Astrocyte (in vitro differentiated cells and primary cell): ENCODE measurements around the gene PELI3. TPM values are rescaled to one million over a fixed set of nuclear protein-coding genes. Genes with fewer than 3 reads are reported as not detected.

Source experiments
- DNase-seq: peaks from one replicate; pipeline ENCODE4 v3.0.0-alpha.2; 2010; ENCODE audit warnings: low read depth
- FAIRE-seq: peaks from 2 replicates; lab custom pipeline; 2011; peaks lifted over from hg19 to GRCh38; lab: Jason Lieb, UNC
- H2AFZ ChIP-seq: 2 replicates; pipeline ENCODE4 v1.6.0; 2012; ENCODE audit warnings: low read depth, low read length, inconsistent platforms
- H3K27ac ChIP-seq: 2 replicates; pipeline ENCODE4 v1.5.1; 2011; ENCODE audit warnings: low read depth, low read length, inconsistent platforms
- H3K27me3 ChIP-seq: 2 replicates; pipeline ENCODE4 v1.6.0; 2011; ENCODE audit warnings: low read length, inconsistent platforms; ENCODE audit not compliant: insufficient read depth
- H3K36me3 ChIP-seq: 2 replicates; pipeline ENCODE4 v1.5.1; 2011; ENCODE audit warnings: low read length, inconsistent platforms; ENCODE audit not compliant: insufficient read depth
- H3K4me1 ChIP-seq: 2 replicates; pipeline ENCODE4 v1.5.1; 2011; ENCODE audit warnings: low read length, inconsistent platforms; ENCODE audit not compliant: insufficient read depth
- H3K4me2 ChIP-seq: 2 replicates; pipeline ENCODE4 v1.6.0; 2012; ENCODE audit warnings: low read length, inconsistent platforms
- H3K4me3 ChIP-seq: 2 replicates; pipeline ENCODE4 v1.5.1; 2011; ENCODE audit warnings: low read depth, mild to moderate bottlenecking, low read length, inconsistent platforms; ENCODE audit not compliant: insufficient read depth
- H3K79me2 ChIP-seq: 2 replicates; pipeline ENCODE4 v1.6.0; 2012; ENCODE audit warnings: mild to moderate bottlenecking, low read length, inconsistent platforms; ENCODE audit not compliant: insufficient read depth
- H3K9ac ChIP-seq: 2 replicates; pipeline ENCODE4 v1.6.0; 2012; ENCODE audit warnings: mild to moderate bottlenecking, low read length, inconsistent platforms
- H3K9me3 ChIP-seq: 2 replicates; pipeline ENCODE4 v1.5.1; 2012; ENCODE audit warnings: low read depth, mild to moderate bottlenecking, low read length, inconsistent platforms; ENCODE audit not compliant: insufficient read depth
- H4K20me1 ChIP-seq: 2 replicates; pipeline ENCODE4 v1.6.0; 2012; ENCODE audit warnings: low read length, inconsistent platforms; ENCODE audit not compliant: insufficient read depth
- H3K27ac Mint-ChIP-seq: one replicate; pipeline ENCODE4 v1.8.0; 2021; ENCODE audit warnings: mild to moderate bottlenecking, mixed read lengths; ENCODE audit not compliant: unreplicated experiment
- H3K27me3 Mint-ChIP-seq: one replicate; pipeline ENCODE4 v1.8.0; 2021; ENCODE audit warnings: low read depth, mixed read lengths; ENCODE audit not compliant: unreplicated experiment
- H3K36me3 Mint-ChIP-seq: one replicate; pipeline ENCODE4 v1.8.0; 2021; ENCODE audit warnings: low read depth, mixed read lengths; ENCODE audit not compliant: unreplicated experiment
- H3K4me1 Mint-ChIP-seq: one replicate; pipeline ENCODE4 v1.8.0; 2021; ENCODE audit warnings: low read depth, mixed read lengths; ENCODE audit not compliant: unreplicated experiment
- H3K4me3 Mint-ChIP-seq: one replicate; pipeline ENCODE4 v1.8.0; 2021; ENCODE audit warnings: mild to moderate bottlenecking, moderate library complexity, mixed read lengths; ENCODE audit not compliant: unreplicated experiment
- H3K9me3 Mint-ChIP-seq: one replicate; pipeline ENCODE4 v1.8.0; 2021; ENCODE audit warnings: mild to moderate bottlenecking, mixed read lengths; ENCODE audit not compliant: unreplicated experiment
- EZH2 ChIP-seq: IDR thresholded peaks from 2 replicates; pipeline ENCODE4 v1.6.1; 2012; ENCODE audit warnings: mild to moderate bottlenecking, low read length, inconsistent platforms; ENCODE audit not compliant: insufficient read depth
- total RNA-seq: library from RNA; stranded (reverse); gene quantifications from 2 replicates; pipeline ENCODE4 v1.2.1, GENCODE V29; 2021
- TF ChIP-seq, protein P1 (sequence below): IDR thresholded peaks from 2 replicates; pipeline ENCODE4 v1.5.1; 2011; ENCODE audit warnings: low read depth, mild to moderate bottlenecking, inconsistent platforms, low read length, moderate library complexity; ENCODE audit not compliant: insufficient read depth

Gene PELI3
- total RNA-seq, 1 donor from 2014 or later = 4.6 TPM

- no peaks in the 10 kb centered on the region for H4K20me1 ChIP-seq
- no peak overlapping the region for H3K9ac ChIP-seq
- Mint-ChIP-seq H3K27me3 (peaks cover 41% of the 10 kb centered on the region), H3K4me1 (peaks cover 6% of the 10 kb centered on the region), H3K27ac (no peak overlapping the region), H3K9me3 (no peaks in the 10 kb centered on the region), H3K36me3 (peaks cover 2% of the 10 kb centered on the region), H3K4me3 (no peak overlapping the region)
- H3K4me1 ChIP-seq = no peaks in the 10 kb centered on the region
- H3K27ac ChIP-seq = no peak overlapping the region
- no peaks in the 10 kb centered on the region for H3K79me2 ChIP-seq
- H3K4me3 ChIP-seq = no peak overlapping the region
- FAIRE-seq (no peak), DNase-seq (no peak)
- peaks cover 17% of the 10 kb centered on the region for H3K27me3 ChIP-seq
- no peak overlapping the region for H3K4me2 ChIP-seq
- H3K9me3 ChIP-seq = no peaks in the 10 kb centered on the region
- no peak for TF ChIP-seq EZH2
- TF ChIP-seq, protein P1, sequence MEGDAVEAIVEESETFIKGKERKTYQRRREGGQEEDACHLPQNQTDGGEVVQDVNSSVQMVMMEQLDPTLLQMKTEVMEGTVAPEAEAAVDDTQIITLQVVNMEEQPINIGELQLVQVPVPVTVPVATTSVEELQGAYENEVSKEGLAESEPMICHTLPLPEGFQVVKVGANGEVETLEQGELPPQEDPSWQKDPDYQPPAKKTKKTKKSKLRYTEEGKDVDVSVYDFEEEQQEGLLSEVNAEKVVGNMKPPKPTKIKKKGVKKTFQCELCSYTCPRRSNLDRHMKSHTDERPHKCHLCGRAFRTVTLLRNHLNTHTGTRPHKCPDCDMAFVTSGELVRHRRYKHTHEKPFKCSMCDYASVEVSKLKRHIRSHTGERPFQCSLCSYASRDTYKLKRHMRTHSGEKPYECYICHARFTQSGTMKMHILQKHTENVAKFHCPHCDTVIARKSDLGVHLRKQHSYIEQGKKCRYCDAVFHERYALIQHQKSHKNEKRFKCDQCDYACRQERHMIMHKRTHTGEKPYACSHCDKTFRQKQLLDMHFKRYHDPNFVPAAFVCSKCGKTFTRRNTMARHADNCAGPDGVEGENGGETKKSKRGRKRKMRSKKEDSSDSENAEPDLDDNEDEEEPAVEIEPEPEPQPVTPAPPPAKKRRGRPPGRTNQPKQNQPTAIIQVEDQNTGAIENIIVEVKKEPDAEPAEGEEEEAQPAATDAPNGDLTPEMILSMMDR = no peak
- no peak overlapping the region for H2AFZ ChIP-seq
- H3K36me3 ChIP-seq = no peaks in the 10 kb centered on the region
Observed at GRCh38 chr11:66450560-66450959, 16.1 kb upstream of the PELI3 start.

DNA sequence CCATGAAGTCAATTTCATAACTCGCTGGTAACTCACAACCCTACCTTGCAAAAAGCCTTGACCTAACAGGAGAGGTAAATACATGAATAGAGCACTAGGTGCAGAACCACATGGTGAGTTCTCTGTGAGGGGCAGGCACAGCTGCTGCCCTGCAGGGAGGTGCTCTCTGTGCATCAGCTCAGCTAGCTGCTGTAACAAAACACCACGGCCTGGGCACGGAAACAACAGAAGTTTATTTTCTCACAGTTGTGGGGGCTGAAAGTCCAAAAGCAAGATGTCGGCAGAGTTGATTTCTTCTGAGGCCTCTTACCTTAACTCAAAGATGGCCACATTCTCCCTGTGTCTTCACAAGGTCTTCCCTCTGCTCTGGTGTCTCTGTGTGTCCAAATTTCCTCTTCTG lies 15.0 kb upstream of the PELI3 start:
- peaks cover 41% of the 10 kb centered on the region for H3K27me3 Mint-ChIP-seq

DNA sequence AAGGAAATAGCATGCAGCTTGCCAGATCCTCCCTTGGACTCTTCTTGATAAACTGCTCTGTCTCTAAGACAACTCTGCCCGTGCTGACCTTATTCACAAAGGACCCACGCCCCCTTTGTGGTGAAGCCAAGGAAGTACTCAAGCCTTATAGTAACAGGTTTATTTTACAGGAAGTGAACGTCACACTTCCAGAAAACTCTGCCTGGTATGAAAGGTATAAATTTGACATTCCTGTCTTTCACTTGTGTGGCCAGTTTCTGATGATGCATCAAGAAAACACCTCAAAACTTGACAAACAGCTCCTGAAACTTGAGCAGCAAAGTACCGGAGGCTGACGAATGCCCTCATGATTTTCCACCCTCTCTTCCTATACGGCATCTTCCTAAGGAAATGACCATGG lies 12.5 kb upstream of the PELI3 start:
- Histone ChIP-seq H3K9ac (no peak overlapping the region), H3K27ac (no peak overlapping the region), H2AFZ (no peak overlapping the region), H3K36me3 (no peaks in the 10 kb centered on the region), H3K4me1 (no peaks in the 10 kb centered on the region), H3K9me3 (no peaks in the 10 kb centered on the region), H3K27me3 (peaks cover 11% of the 10 kb centered on the region), H3K4me2 (no peak overlapping the region), H3K79me2 (no peaks in the 10 kb centered on the region), H4K20me1 (no peaks in the 10 kb centered on the region), H3K4me3 (no peak overlapping the region)
- TF ChIP-seq, protein P1 = no peak
- no peak for TF ChIP-seq EZH2
- Mint-ChIP-seq H3K4me3 (no peak overlapping the region), H3K4me1 (peaks cover 6% of the 10 kb centered on the region), H3K9me3 (no peaks in the 10 kb centered on the region), H3K36me3 (no peaks in the 10 kb centered on the region), H3K27me3 (peaks cover 33% of the 10 kb centered on the region), H3K27ac (no peak overlapping the region)
- no peak for FAIRE-seq
- DNase-seq = peak; percentile 6

More for the DNA sequence above, 15.0 kb upstream of the PELI3 start:
- H3K9me3 Mint-ChIP-seq = no peaks in the 10 kb centered on the region
- no peak overlapping the region for H3K4me3 Mint-ChIP-seq
- Histone ChIP-seq H2AFZ (no peak overlapping the region), H3K27me3 (peaks cover 17% of the 10 kb centered on the region), H3K27ac (no peak overlapping the region), H3K9ac (no peak overlapping the region), H3K36me3 (no peaks in the 10 kb centered on the region), H3K9me3 (no peaks in the 10 kb centered on the region), H3K4me1 (no peaks in the 10 kb centered on the region), H3K4me2 (no peak overlapping the region), H4K20me1 (no peaks in the 10 kb centered on the region), H3K79me2 (no peaks in the 10 kb centered on the region), H3K4me3 (no peak overlapping the region)
- FAIRE-seq (no peak), DNase-seq (no peak)
- H3K27ac Mint-ChIP-seq = no peak overlapping the region
- no peak for TF ChIP-seq EZH2
- TF ChIP-seq, protein P1 = no peak
- peaks cover 2% of the 10 kb centered on the region for H3K36me3 Mint-ChIP-seq
- H3K4me1 Mint-ChIP-seq = peaks cover 6% of the 10 kb centered on the region
